ENCODE measurements around the gene DOK5. TPM values are rescaled to one million over a fixed set of nuclear protein-coding genes. Genes with fewer than 3 reads are reported as not detected.

Gene DOK5
- total RNA-seq, 1 donor from 2014 or later = 38.4 TPM

GRCh38 chr20:54566031-54566688 is 90.8 kb downstream of the DOK5 start:
- intact Hi-C loops (cut with micrococcal nuclease) = no loop called here
- no peaks in the 10 kb centered on the region for H3K36me3 Mint-ChIP-seq (ENCODE audit: low read depth)
- H3K4me3 Mint-ChIP-seq = no peak overlapping the region
- no peak overlapping the region for H3K27ac Mint-ChIP-seq
- no peaks in the 10 kb centered on the region for H3K9me3 Mint-ChIP-seq
- H3K27me3 Mint-ChIP-seq = no peaks in the 10 kb centered on the region
- H3K4me1 Mint-ChIP-seq = no peaks in the 10 kb centered on the region
- DNase-seq = no peak

- intact Hi-C loops (cut with micrococcal nuclease) = no loop called here
- no peaks in the 10 kb centered on the region for H3K36me3 Mint-ChIP-seq (ENCODE audit: low read depth)
- H3K27ac Mint-ChIP-seq = no peak overlapping the region
- DNase-seq = no peak
- H3K9me3 Mint-ChIP-seq = no peaks in the 10 kb centered on the region
- H3K4me3 Mint-ChIP-seq = no peak overlapping the region
- H3K27me3 Mint-ChIP-seq = no peaks in the 10 kb centered on the region
- no peaks in the 10 kb centered on the region for H3K4me1 Mint-ChIP-seq
Observed at GRCh38 chr20:54570561-54570960, 95.2 kb downstream of the DOK5 start.

- no peak for DNase-seq
- no peaks in the 10 kb centered on the region for H3K4me1 Mint-ChIP-seq
- no peak overlapping the region for H3K4me3 Mint-ChIP-seq
- intact Hi-C loops (cut with micrococcal nuclease) = no loop called here
- H3K27ac Mint-ChIP-seq = no peak overlapping the region
- no peaks in the 10 kb centered on the region for H3K9me3 Mint-ChIP-seq
- H3K36me3 Mint-ChIP-seq (ENCODE audit: low read depth) = no peaks in the 10 kb centered on the region
- no peaks in the 10 kb centered on the region for H3K27me3 Mint-ChIP-seq
Observed at GRCh38 chr20:54572665-54573435, 97.5 kb downstream of the DOK5 start.

GRCh38 chr20:54573838-54574237 is 98.4 kb downstream of the DOK5 start:
- no peaks in the 10 kb centered on the region for H3K36me3 Mint-ChIP-seq (ENCODE audit: low read depth)
- DNase-seq = no peak
- intact Hi-C loops (cut with micrococcal nuclease) = no loop called here
- no peak overlapping the region for H3K27ac Mint-ChIP-seq
- H3K4me3 Mint-ChIP-seq = no peak overlapping the region
- H3K4me1 Mint-ChIP-seq = no peaks in the 10 kb centered on the region
- H3K27me3 Mint-ChIP-seq = no peaks in the 10 kb centered on the region
- no peaks in the 10 kb centered on the region for H3K9me3 Mint-ChIP-seq

- H3K9me3 Mint-ChIP-seq = no peaks in the 10 kb centered on the region
- intact Hi-C loops (cut with micrococcal nuclease) = no loop called here
- no peak overlapping the region for H3K27ac Mint-ChIP-seq
- H3K27me3 Mint-ChIP-seq = no peaks in the 10 kb centered on the region
- no peaks in the 10 kb centered on the region for H3K4me1 Mint-ChIP-seq
- H3K4me3 Mint-ChIP-seq = no peak overlapping the region
- DNase-seq = no peak
- H3K36me3 Mint-ChIP-seq (ENCODE audit: low read depth) = no peaks in the 10 kb centered on the region
Observed at GRCh38 chr20:54576518-54576917, 101.1 kb downstream of the DOK5 start.

GRCh38 chr20:54577637-54578036 is 102.2 kb downstream of the DOK5 start:
- intact Hi-C loops (cut with micrococcal nuclease) = no loop called here
- DNase-seq = peak; percentile 37
- no peak overlapping the region for H3K27ac Mint-ChIP-seq
- no peaks in the 10 kb centered on the region for H3K36me3 Mint-ChIP-seq (ENCODE audit: low read depth)
- H3K27me3 Mint-ChIP-seq = no peaks in the 10 kb centered on the region
- H3K4me1 Mint-ChIP-seq = no peaks in the 10 kb centered on the region
- no peaks in the 10 kb centered on the region for H3K9me3 Mint-ChIP-seq
- H3K4me3 Mint-ChIP-seq = no peak overlapping the region

GRCh38 chr20:54585217-54585616 is 109.8 kb downstream of the DOK5 start:
- DNase-seq = peak; percentile 17
- Mint-ChIP-seq H3K4me1 (no peaks in the 10 kb centered on the region), H3K36me3 (ENCODE audit: low read depth) (no peaks in the 10 kb centered on the region), H3K4me3 (no peak overlapping the region), H3K27ac (no peak overlapping the region), H3K27me3 (no peaks in the 10 kb centered on the region), H3K9me3 (no peaks in the 10 kb centered on the region)
- intact Hi-C loops (cut with micrococcal nuclease) = no loop called here

GRCh38 chr20:54587408-54587807 is 112.0 kb downstream of the DOK5 start:
- H3K4me1 Mint-ChIP-seq = no peaks in the 10 kb centered on the region
- intact Hi-C loops (cut with micrococcal nuclease) = no loop called here
- H3K4me3 Mint-ChIP-seq = no peak overlapping the region
- peak; percentile 24 for DNase-seq
- no peaks in the 10 kb centered on the region for H3K9me3 Mint-ChIP-seq
- H3K36me3 Mint-ChIP-seq (ENCODE audit: low read depth) = peaks cover 3% of the 10 kb centered on the region
- H3K27me3 Mint-ChIP-seq = no peaks in the 10 kb centered on the region
- H3K27ac Mint-ChIP-seq = no peak overlapping the region

GRCh38 chr20:54589402-54590030 is 114.1 kb downstream of the DOK5 start:
- Mint-ChIP-seq H3K27me3 (no peaks in the 10 kb centered on the region), H3K9me3 (no peaks in the 10 kb centered on the region), H3K36me3 (ENCODE audit: low read depth) (peaks cover 3% of the 10 kb centered on the region), H3K4me1 (no peaks in the 10 kb centered on the region), H3K27ac (no peak overlapping the region), H3K4me3 (no peak overlapping the region)
- peak; percentile 37 for DNase-seq
- intact Hi-C loops (cut with micrococcal nuclease) = no loop called here

- no peak for DNase-seq
- intact Hi-C loops (cut with micrococcal nuclease) = no loop called here
- peaks cover 3% of the 10 kb centered on the region for H3K36me3 Mint-ChIP-seq (ENCODE audit: low read depth)
- H3K4me1 Mint-ChIP-seq = no peaks in the 10 kb centered on the region
- no peaks in the 10 kb centered on the region for H3K9me3 Mint-ChIP-seq
- no peaks in the 10 kb centered on the region for H3K27me3 Mint-ChIP-seq
- H3K4me3 Mint-ChIP-seq = no peak overlapping the region
- H3K27ac Mint-ChIP-seq = no peak overlapping the region
Observed at GRCh38 chr20:54590856-54591255, 115.5 kb downstream of the DOK5 start.

GRCh38 chr20:54596651-54597050 is 121.3 kb downstream of the DOK5 start:
- Mint-ChIP-seq H3K9me3 (no peaks in the 10 kb centered on the region), H3K36me3 (ENCODE audit: low read depth) (peaks cover 2% of the 10 kb centered on the region), H3K27ac (no peak overlapping the region), H3K4me3 (no peak overlapping the region), H3K4me1 (no peaks in the 10 kb centered on the region), H3K27me3 (no peaks in the 10 kb centered on the region)
- no peak for DNase-seq
- intact Hi-C loops (cut with micrococcal nuclease) = no loop called here

- no peak for DNase-seq
- Mint-ChIP-seq H3K9me3 (no peaks in the 10 kb centered on the region), H3K36me3 (ENCODE audit: low read depth) (no peaks in the 10 kb centered on the region), H3K4me1 (no peaks in the 10 kb centered on the region), H3K4me3 (no peak overlapping the region), H3K27ac (no peak overlapping the region), H3K27me3 (no peaks in the 10 kb centered on the region)
- intact Hi-C loops (cut with micrococcal nuclease) = no loop called here
Observed at GRCh38 chr20:54598352-54598751, 123.0 kb downstream of the DOK5 start.

- no peaks in the 10 kb centered on the region for H3K36me3 Mint-ChIP-seq (ENCODE audit: low read depth)
- H3K4me1 Mint-ChIP-seq = no peaks in the 10 kb centered on the region
- DNase-seq = no peak
- H3K9me3 Mint-ChIP-seq = no peaks in the 10 kb centered on the region
- intact Hi-C loops (cut with micrococcal nuclease) = no loop called here
- H3K4me3 Mint-ChIP-seq = no peak overlapping the region
- no peaks in the 10 kb centered on the region for H3K27me3 Mint-ChIP-seq
- H3K27ac Mint-ChIP-seq = no peak overlapping the region
Observed at GRCh38 chr20:54600634-54601033, 125.2 kb downstream of the DOK5 start.

- no peaks in the 10 kb centered on the region for H3K9me3 Mint-ChIP-seq
- intact Hi-C loops (cut with micrococcal nuclease) = no loop called here
- H3K36me3 Mint-ChIP-seq (ENCODE audit: low read depth) = no peaks in the 10 kb centered on the region
- H3K4me3 Mint-ChIP-seq = no peak overlapping the region
- DNase-seq = no peak
- H3K27me3 Mint-ChIP-seq = no peaks in the 10 kb centered on the region
- no peaks in the 10 kb centered on the region for H3K4me1 Mint-ChIP-seq
- no peak overlapping the region for H3K27ac Mint-ChIP-seq
Observed at GRCh38 chr20:54601831-54602515, 126.6 kb downstream of the DOK5 start.
